H1 (cell line): ENCODE data around the gene MTFR1L. TPM values are rescaled to one million over a fixed set of nuclear protein-coding genes. Genes with fewer than 3 reads are reported as not detected.

Experiments
- CTCF ChIA-PET: fragments of 300-600 bp; sonication (Branson Sonifier 250); formaldehyde crosslinking; loops from one replicate; lab custom pipeline; 2021; ENCODE audit not compliant: partially characterized antibody; lab: Charles Lee
- POLR2A ChIA-PET: fragments of 300-600 bp; sonication (Branson Sonifier 250); formaldehyde crosslinking; loops from one replicate; lab custom pipeline; 2021; ENCODE audit warnings: inconsistent platforms; ENCODE audit not compliant: partially characterized antibody; lab: Charles Lee
- DNase-seq, 2 experiments: peaks; one replicate each; pipeline versions ENCODE4 v3.0.0 to v3.0.0-alpha.2; 2010 to 2022; ENCODE audit warnings: low spot score in 2 of 2, low read depth in 1 of 2, mixed read lengths in 1 of 2
- FAIRE-seq: peaks from 2 replicates; lab custom pipeline; 2011; peaks lifted over from hg19 to GRCh38; lab: Jason Lieb, UNC
- H2AFZ ChIP-seq: 2 replicates; pipeline ENCODE4 v1.8.1; 2012; ENCODE audit warnings: low read length, inconsistent platforms
- H2AK5ac ChIP-seq: 2 replicates; pipeline ENCODE4 v1.6.1; 2013; ENCODE audit warnings: low read depth, low read length
- H2BK120ac ChIP-seq: replicated peaks from 2 replicates; pipeline ENCODE3; 2013; ENCODE audit warnings: low read depth, low read length, inconsistent platforms
- H2BK12ac ChIP-seq: 2 replicates; pipeline ENCODE4 v1.6.1; 2013; ENCODE audit warnings: low read depth, low read length
- H2BK15ac ChIP-seq: 2 replicates; pipeline ENCODE4 v1.6.1; 2013; ENCODE audit warnings: low read length
- H2BK20ac ChIP-seq: 2 replicates; pipeline ENCODE4 v1.6.1; 2013; ENCODE audit warnings: low read length
- H2BK5ac ChIP-seq: 2 replicates; pipeline ENCODE4 v1.6.1; 2013; ENCODE audit warnings: low read depth, low read length
- H3K14ac ChIP-seq: 2 replicates; pipeline ENCODE4 v1.6.1; 2013; ENCODE audit warnings: inconsistent platforms; ENCODE audit not compliant: insufficient read length
- H3K18ac ChIP-seq: 2 replicates; pipeline ENCODE4 v1.6.1; 2013; ENCODE audit warnings: low read length; ENCODE audit errors: extremely low read depth
- H3K23ac ChIP-seq: 2 replicates; pipeline ENCODE4 v1.6.1; 2013; ENCODE audit warnings: inconsistent platforms; ENCODE audit not compliant: insufficient read length
- H3K23me2 ChIP-seq: 2 replicates; pipeline ENCODE4 v1.6.1; 2013; ENCODE audit warnings: low read depth, low read length
- H3K27ac ChIP-seq: 2 replicates; pipeline ENCODE4 v1.6.1; 2011; ENCODE audit warnings: low read depth, low read length, inconsistent platforms
- H3K27me3 ChIP-seq, 4 experiments: replicated peaks in 1 of 4; 1 replicate in 1 of 4; 2 replicates in 3 of 4; pipeline versions ENCODE4 v1.6.1 to v1.8.1; 2011 to 2013; ENCODE audit warnings: low read length in 3 of 4, mild to moderate bottlenecking in 3 of 4, inconsistent platforms in 2 of 4, mixed read lengths in 2 of 4, moderate library complexity in 1 of 4; ENCODE audit not compliant: control insufficient read depth in 3 of 4, insufficient read depth in 3 of 4; ENCODE audit errors: extremely low read depth in 1 of 4
- H3K36me3 ChIP-seq, 4 experiments: 2 replicates each; pipeline versions ENCODE4 v1.6.1 to v1.8.1; 2011 to 2013; ENCODE audit warnings: mild to moderate bottlenecking in 4 of 4, low read length in 3 of 4, moderate library complexity in 2 of 4, control low read depth in 1 of 4, inconsistent platforms in 1 of 4; ENCODE audit not compliant: insufficient read depth in 4 of 4, control insufficient read depth in 2 of 4
- H3K4ac ChIP-seq: replicated peaks from 2 replicates; pipeline ENCODE3; 2013; ENCODE audit warnings: low read length, low read depth, mixed read lengths, inconsistent platforms; ENCODE audit not compliant: insufficient read length
- H3K4me1 ChIP-seq, 4 experiments: replicated peaks in 1 of 4; 1 replicate in 1 of 4; 2 replicates in 3 of 4; pipeline versions ENCODE4 v1.6.1 to v1.8.1; 2011 to 2013; ENCODE audit warnings: low read length in 3 of 4, inconsistent platforms in 2 of 4, mixed read lengths in 1 of 4; ENCODE audit not compliant: insufficient read depth in 4 of 4, control insufficient read depth in 3 of 4
- H3K4me2 ChIP-seq, 2 experiments: 2 replicates each; pipeline versions ENCODE4 v1.6.1 to v1.8.1; 2011 to 2013; ENCODE audit warnings: low read depth in 2 of 2, low read length in 2 of 2, control low read depth in 1 of 2, inconsistent platforms in 1 of 2, mild to moderate bottlenecking in 1 of 2; ENCODE audit not compliant: insufficient read depth in 1 of 2
- H3K4me3 ChIP-seq, 4 experiments: fragments of 200-600, 300-600 bp in 1 of 4; sonication (generic), shearing (Covaris generic), sonication (Bioruptor Twin) in 1 of 4; 2 replicates each; pipeline versions ENCODE4 v1.5.1 to v1.8.1; 2011 to 2016; ENCODE audit warnings: low read length in 4 of 4, low read depth in 3 of 4, control low read depth in 2 of 4, inconsistent platforms in 2 of 4, mild to moderate bottlenecking in 2 of 4, mixed read lengths in 1 of 4, moderate library complexity in 1 of 4; ENCODE audit not compliant: insufficient read depth in 2 of 4; ENCODE audit errors: extremely low read depth in 1 of 4
- H3K56ac ChIP-seq: replicated peaks from 2 replicates; pipeline ENCODE3; 2013; ENCODE audit warnings: low read depth, mild to moderate bottlenecking, mixed read lengths, low read length, inconsistent platforms; ENCODE audit not compliant: insufficient read length
- H3K79me1 ChIP-seq: 2 replicates; pipeline ENCODE4 v1.6.1; 2013; ENCODE audit warnings: low read depth, low read length, control low read depth
- H3K79me2 ChIP-seq, 2 experiments: 2 replicates each; pipeline versions ENCODE4 v1.6.1 to v1.8.1; 2012 to 2013; ENCODE audit warnings: low read length in 2 of 2, mild to moderate bottlenecking in 2 of 2, inconsistent platforms in 1 of 2; ENCODE audit not compliant: insufficient read depth in 2 of 2, control insufficient read depth in 1 of 2
- H3K9ac ChIP-seq, 4 experiments: replicated peaks in 1 of 4; 1 replicate in 1 of 4; 2 replicates in 3 of 4; pipeline versions ENCODE4 v1.6.1 to v1.8.1; 2011 to 2013; ENCODE audit warnings: low read depth in 3 of 4, low read length in 3 of 4, control low read depth in 2 of 4, mild to moderate bottlenecking in 2 of 4, moderate library complexity in 2 of 4, inconsistent platforms in 1 of 4; ENCODE audit errors: extremely low read depth in 1 of 4
- H3K9me3 ChIP-seq, 2 experiments: 2 replicates each; pipeline versions ENCODE4 v1.6.1 to v1.8.1; 2012 to 2013; ENCODE audit warnings: mild to moderate bottlenecking in 2 of 2, moderate library complexity in 2 of 2, control low read depth in 1 of 2, inconsistent platforms in 1 of 2, low read depth in 1 of 2, low read length in 1 of 2, mixed read lengths in 1 of 2; ENCODE audit not compliant: insufficient read depth in 2 of 2
- H4K20me1 ChIP-seq, 2 experiments: replicated peaks in 1 of 2; 2 replicates each; pipeline versions ENCODE3 to v1.8.1; 2011 to 2013; ENCODE audit warnings: inconsistent platforms in 2 of 2, low read length in 2 of 2, mild to moderate bottlenecking in 1 of 2; ENCODE audit not compliant: insufficient read depth in 2 of 2, control insufficient read depth in 1 of 2
- H4K5ac ChIP-seq: 2 replicates; pipeline ENCODE4 v1.6.1; 2013; ENCODE audit warnings: low read length, low read depth, mixed read lengths, inconsistent platforms; ENCODE audit not compliant: insufficient read length
- H4K8ac ChIP-seq: 2 replicates; pipeline ENCODE4 v1.8.0; 2013; ENCODE audit warnings: mild to moderate bottlenecking, moderate library complexity, low read length, inconsistent platforms; ENCODE audit not compliant: insufficient read depth; ENCODE audit errors: extremely low read depth
- H4K91ac ChIP-seq: replicated peaks from 2 replicates; pipeline ENCODE3; 2013; ENCODE audit warnings: low read length, mixed read lengths, inconsistent platforms; ENCODE audit not compliant: insufficient read length
- SIN3A ChIP-seq, 2 experiments: IDR thresholded peaks in 1 of 2; conservative IDR thresholded peaks in 1 of 2; 2 replicates each; pipeline ENCODE4 v1.6.1; 2011 to 2012; ENCODE audit warnings: low read length in 2 of 2, improper control_type of control experiment in 1 of 2, low read depth in 1 of 2, mild to moderate bottlenecking in 1 of 2
- WGBS, 2 experiments: shearing (Covaris generic) in 1 of 2; methylation state at CpG; one replicate each; pipeline versions ENCODE4 v1.1.6 to v1.1.7; 2013 to 2015; ENCODE audit warnings: low lambda C conversion rate in 2 of 2, mixed read lengths in 2 of 2, inconsistent platforms in 1 of 2, low coverage in 1 of 2, missing lambda C conversion rate in 1 of 2; ENCODE audit not compliant: insufficient replicate concordance in 2 of 2, insufficient coverage in 1 of 2, insufficient read length in 1 of 2; ENCODE audit errors: extremely low coverage in 1 of 2, missing lambda C conversion rate in 1 of 2; 5-methylcytosine and 5-hydroxymethylcytosine counted together
- polyA plus RNA-seq, 7 experiments: library from polyadenylated mRNA; depleted of rRNA in 3 of 7; stranded (reverse) in 5 of 7; unstranded in 2 of 7; fragments of >200 nt in 5 of 7; fragments of 200-250 nt in 2 of 7; gene quantifications; 1 replicate in 5 of 7; 2 replicates in 1 of 7; 4 replicates in 1 of 7; pipeline versions ENCODE4 v1.2.1 to v1.2.3, GENCODE V29; 2011 to 2013; ENCODE audit warnings: missing spikeins in 2 of 7, mixed read lengths in 2 of 7
- total RNA-seq: library from RNA; stranded (reverse); fragmentation: NEBNext Ultra II Directional; extraction: Animal tissue kit (Norgen Biotek cat#: 25700); gene quantifications from 2 replicates; pipeline ENCODE4 v1.2.1, GENCODE V29; 2021

Gene MTFR1L
- total and polyA plus RNA-seq, 2 of the 8 experiments (the other 6 are each of a cell fraction or from before 2014, with no cell fraction given), result 20.8 to 23.1 TPM

- Histone ChIP-seq H3K27me3 (no peaks in the 10 kb centered on the region), H4K8ac (no peak overlapping the region), H4K91ac (no peak overlapping the region), H2BK120ac (no peak overlapping the region), H3K79me2 (no peaks in the 10 kb centered on the region), H3K23me2 (no peaks in the 10 kb centered on the region), H2AK5ac (no peak overlapping the region), H3K18ac (no peak overlapping the region), H3K4me2 (no peak overlapping the region), H3K9me3 (no peaks in the 10 kb centered on the region), H2AFZ (no peak overlapping the region), H3K36me3 (no peaks in the 10 kb centered on the region), H2BK20ac (no peak overlapping the region), H3K9ac (no peak overlapping the region), H3K79me1 (no peaks in the 10 kb centered on the region), H4K5ac (no peak overlapping the region), H3K27ac (no peak overlapping the region), H3K4me3 (no peak overlapping the region), H2BK12ac (no peak overlapping the region), H3K4me1 (no peaks in the 10 kb centered on the region), H3K4ac (no peak overlapping the region), H2BK15ac (no peak overlapping the region), H3K14ac (no peak overlapping the region), H2BK5ac (no peak overlapping the region), H3K23ac (no peak overlapping the region), H4K20me1 (no peaks in the 10 kb centered on the region), H3K56ac (no peak overlapping the region)
- WGBS, 2 experiments, result 93% methylated on average over 5 of the region's 6 CpGs; no CpG with 5 or more reads in 1 of the 2 experiments
- CTCF ChIA-PET, result interaction anchor here (1.1 to 2.3 kb wide), 3 partner anchors 8 to 63 kb away, joined by 3 to 10 read pairs (median 3); no protein-coding TSS in a partner anchor
- no peak for DNase-seq
- POLR2A ChIA-PET, result no interaction called here
- no peak for FAIRE-seq
- no peak for TF ChIP-seq SIN3A (conservative IDR thresholded peaks at IDR 0.05 in 1 of 2, IDR thresholded peaks at IDR 0.05 in 1 of 2; ENCODE audit: low read depth in 1 of 2, low read length in 2 of 2)
Observed at GRCh38 chr1:25790472-25790871, 29.3 kb upstream of the MTFR1L start.
